HG02840 (cell line): ENCODE results near the gene MED12.

ENCODE experiments used
- ATAC-seq: cut with Tn5 transposase; IDR thresholded peaks from one replicate; pipeline ENCODE4 v1.9.1; 2021; ENCODE audit warnings: mild to moderate bottlenecking, moderate library complexity, moderate number of reproducible peaks; ENCODE audit not compliant: unreplicated experiment, low FRiP score

MED12 gene

DNA sequence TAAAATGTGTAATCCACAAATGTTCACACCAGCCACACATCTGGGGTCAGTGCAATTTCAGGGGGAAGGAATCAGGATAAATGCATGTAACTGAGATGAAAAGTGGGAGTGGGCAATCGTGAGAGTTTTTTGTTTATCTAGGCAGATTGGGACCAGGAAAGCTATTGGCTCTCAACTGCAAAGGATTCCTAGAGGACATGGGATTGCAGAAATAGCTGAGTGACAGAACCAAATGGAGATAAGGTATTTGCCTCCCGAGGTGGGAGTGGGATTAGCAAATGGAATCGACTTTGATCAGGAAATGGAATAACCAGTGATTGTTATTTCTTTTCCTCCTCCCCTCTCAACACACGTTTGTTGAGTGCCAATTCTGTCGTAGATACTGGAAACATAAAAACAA, 65.7 kb downstream of the MED12 start:
- ATAC-seq = no peak

DNA sequence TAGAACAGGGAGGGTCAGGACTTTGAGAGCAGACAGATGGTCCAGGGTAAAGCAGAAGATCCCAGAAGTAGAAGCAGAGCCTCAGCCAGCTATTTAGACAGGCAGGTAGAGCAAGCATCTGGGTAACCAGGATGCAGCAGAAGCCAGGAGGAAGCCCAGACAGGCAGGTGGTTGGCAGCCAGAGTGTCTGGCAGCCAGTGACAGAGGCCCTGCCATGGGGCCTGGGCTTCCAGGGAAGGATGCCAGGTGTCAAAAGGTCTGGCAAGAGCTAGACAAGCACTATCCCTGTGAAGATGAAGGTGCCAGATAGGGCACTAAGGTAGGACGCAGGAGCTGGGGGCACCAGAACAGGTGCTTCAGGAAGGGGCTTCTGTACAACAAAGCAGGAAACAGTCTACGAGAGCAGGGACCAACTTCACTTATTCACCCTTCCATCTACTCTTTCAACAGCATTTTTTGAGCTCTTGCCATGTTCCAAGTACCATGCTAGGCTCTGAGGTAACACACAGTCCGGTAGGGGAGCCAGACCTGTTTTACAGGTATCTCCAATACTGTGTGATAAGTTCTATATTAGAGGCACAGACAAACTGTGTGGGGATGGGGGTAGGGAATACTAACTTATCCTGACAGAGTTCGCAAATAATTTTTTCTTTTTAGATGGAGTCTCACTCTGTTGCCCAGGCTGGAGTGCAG, 66.6 kb downstream of the MED12 start:
- no peak for ATAC-seq

DNA sequence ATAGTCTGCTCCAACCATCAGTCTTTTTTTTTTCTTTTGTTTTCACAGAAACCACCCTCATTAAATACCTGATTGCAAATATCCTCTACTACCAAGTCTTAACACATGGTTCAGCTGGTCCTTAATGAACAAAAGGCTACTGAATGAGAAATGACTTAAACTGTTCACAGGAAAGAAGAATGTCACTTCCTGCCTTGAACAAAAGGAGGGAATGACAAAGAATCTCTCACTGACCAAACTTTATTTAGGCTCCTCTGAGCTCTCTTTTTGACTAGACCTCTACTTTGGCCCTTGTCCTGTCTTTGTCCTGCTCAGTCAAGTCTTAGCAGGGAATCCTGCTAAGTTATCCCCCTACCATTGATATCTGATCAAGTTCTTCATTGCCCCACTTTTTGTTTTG, 72.9 kb downstream of the MED12 start:
- no peak for ATAC-seq
